ENCODE results near the gene CYP4F3. TPM values are rescaled to one million over a fixed set of nuclear protein-coding genes. Genes with fewer than 3 reads are reported as not detected.
"Not testable (repeated sequence)": the region's sequence is repeated elsewhere in the genome, so short reads cannot be mapped to it uniquely, and the experiment has no call there.

Gene CYP4F3
- polyA plus RNA-seq (2013, experiment 1 of 2; ENCODE audit: insufficient read length): not detected
- polyA plus RNA-seq (2013, experiment 2 of 2; ENCODE audit: insufficient read length): 0.09 TPM

- DNase-seq: no peak
These were observed at the start of gene CYP4F3 for GRCh38 chr19:15640294-15640903. Gene CYP4F3, plus strand, starts transcription at chr19:15640897. Its CDS starts 519 bp downstream, at chr19:15641416.

- DNase-seq: no peak
These were observed 48.9 kb upstream of the CYP4F3 start for GRCh38 chr19:15591796-15592195.

- not testable (repeated sequence) for DNase-seq
These were observed 48.2 kb upstream of the CYP4F3 start for GRCh38 chr19:15592506-15592905.

- DNase-seq: not testable (repeated sequence)
These were observed 46.9 kb upstream of the CYP4F3 start for GRCh38 chr19:15593766-15594165.

- DNase-seq: no peak
These were observed 45.6 kb upstream of the CYP4F3 start for GRCh38 chr19:15595069-15595468.

- DNase-seq: not testable (repeated sequence)
These were observed 32.4 kb upstream of the CYP4F3 start for GRCh38 chr19:15607978-15608925.

- no peak for DNase-seq
These were observed 31.4 kb upstream of the CYP4F3 start for GRCh38 chr19:15609261-15609660.

GRCh38 chr19:15612342-15612741 lies 28.4 kb upstream of the CYP4F3 start:
- no peak for DNase-seq

GRCh38 chr19:15613338-15613737 lies 27.4 kb upstream of the CYP4F3 start:
- no peak for DNase-seq

- no peak for DNase-seq
These were observed 26.0 kb upstream of the CYP4F3 start, which contains the start of gene CYP4F8 for GRCh38 chr19:15614507-15615379. Gene CYP4F8, plus strand, starts transcription at chr19:15615218. Its CDS starts 399 bp downstream, at chr19:15615617.

- DNase-seq: no peak
These were observed 25.2 kb upstream of the CYP4F3 start for GRCh38 chr19:15615526-15615925.

GRCh38 chr19:15616183-15616582 lies 24.5 kb upstream of the CYP4F3 start:
- DNase-seq: no peak

GRCh38 chr19:15616627-15617270 lies 23.9 kb upstream of the CYP4F3 start:
- DNase-seq: no peak

- no peak for DNase-seq
These were observed 22.4 kb upstream of the CYP4F3 start for GRCh38 chr19:15618321-15618720.

- DNase-seq: no peak
These were observed 18.9 kb upstream of the CYP4F3 start for GRCh38 chr19:15621801-15622200.

- no peak for DNase-seq
These were observed 17.7 kb upstream of the CYP4F3 start for GRCh38 chr19:15622991-15623390.

GRCh38 chr19:15623711-15624318 lies 16.9 kb upstream of the CYP4F3 start:
- no peak for DNase-seq

- no peak for DNase-seq
These were observed 12.3 kb upstream of the CYP4F3 start for GRCh38 chr19:15628236-15629002.

- DNase-seq: peak; percentile 52
These were observed 11.5 kb upstream of the CYP4F3 start for GRCh38 chr19:15629003-15629880.

GRCh38 chr19:15631817-15632216 lies 8.9 kb upstream of the CYP4F3 start:
- DNase-seq: peak; percentile 2

Measured in fibroblast of skin of scalp (primary cell).